Thoracic aorta (tissue), 2 donors: ENCODE results near the gene VASP. TPM values are rescaled to one million over a fixed set of nuclear protein-coding genes. Genes with fewer than 3 reads are reported as not detected.

Experiments used
- ATAC-seq: fragments of 150-250 bp; one replicate; pipeline ENCODE4 v1.8.0; 2017; ENCODE audit warnings: low read depth; ENCODE audit not compliant: insufficient number of reproducible peaks, low FRiP score
- DNase-seq: peaks from one replicate; pipeline ENCODE4 v3.0.0-alpha.2; 2020; ENCODE audit warnings: low spot score
- H3K27ac ChIP-seq, 2 donors: fragments of 200-600 bp; sonication (generic); 1 replicate in 1 of 2; 2 replicates in 1 of 2; pipeline ENCODE4 v1.5.1; 2016; ENCODE audit warnings: mild to moderate bottlenecking in 2 of 2, moderate library complexity in 2 of 2
- H3K27me3 ChIP-seq: fragments of 200-600 bp; sonication (generic); replicated peaks from 2 replicates; pipeline ENCODE4 v1.6.0; 2016; ENCODE audit warnings: mild to moderate bottlenecking; ENCODE audit not compliant: insufficient read depth
- H3K36me3 ChIP-seq: fragments of 200-600 bp; sonication (generic); one replicate; pipeline ENCODE4 v1.5.1; 2016
- H3K4me1 ChIP-seq, 2 donors: fragments of 200-600 bp; sonication (generic); 1 replicate in 1 of 2; 2 replicates in 1 of 2; pipeline versions ENCODE4 v1.5.1 to v1.6.0; 2016; ENCODE audit warnings: low read depth in 2 of 2, mild to moderate bottlenecking in 1 of 2; ENCODE audit not compliant: control insufficient read depth in 1 of 2
- H3K4me3 ChIP-seq: fragments of 200-600 bp; sonication (generic); 2 replicates; pipeline ENCODE4 v1.5.1; 2016; ENCODE audit warnings: mild to moderate bottlenecking
- H3K9me3 ChIP-seq: fragments of 200-600 bp; sonication (generic); 2 replicates; pipeline ENCODE4 v1.5.1; 2016
- total RNA-seq, 2 donors: library from RNA; depleted of rRNA; stranded (reverse); fragments of >200 nt; gene quantifications; one replicate each; pipeline versions ENCODE4 v1.1.0 to v1.2.3, GENCODE V29; 2016
- TF ChIP-seq, protein P1 (sequence below): fragments of 200-600 bp; sonication (generic); IDR thresholded peaks from one replicate; pipeline ENCODE4 v1.5.1; 2019; ENCODE audit warnings: antibody characterized with exemption

Gene VASP
- total RNA-seq: 100 to 1,000 TPM; 208 to 287 TPM

DNA sequence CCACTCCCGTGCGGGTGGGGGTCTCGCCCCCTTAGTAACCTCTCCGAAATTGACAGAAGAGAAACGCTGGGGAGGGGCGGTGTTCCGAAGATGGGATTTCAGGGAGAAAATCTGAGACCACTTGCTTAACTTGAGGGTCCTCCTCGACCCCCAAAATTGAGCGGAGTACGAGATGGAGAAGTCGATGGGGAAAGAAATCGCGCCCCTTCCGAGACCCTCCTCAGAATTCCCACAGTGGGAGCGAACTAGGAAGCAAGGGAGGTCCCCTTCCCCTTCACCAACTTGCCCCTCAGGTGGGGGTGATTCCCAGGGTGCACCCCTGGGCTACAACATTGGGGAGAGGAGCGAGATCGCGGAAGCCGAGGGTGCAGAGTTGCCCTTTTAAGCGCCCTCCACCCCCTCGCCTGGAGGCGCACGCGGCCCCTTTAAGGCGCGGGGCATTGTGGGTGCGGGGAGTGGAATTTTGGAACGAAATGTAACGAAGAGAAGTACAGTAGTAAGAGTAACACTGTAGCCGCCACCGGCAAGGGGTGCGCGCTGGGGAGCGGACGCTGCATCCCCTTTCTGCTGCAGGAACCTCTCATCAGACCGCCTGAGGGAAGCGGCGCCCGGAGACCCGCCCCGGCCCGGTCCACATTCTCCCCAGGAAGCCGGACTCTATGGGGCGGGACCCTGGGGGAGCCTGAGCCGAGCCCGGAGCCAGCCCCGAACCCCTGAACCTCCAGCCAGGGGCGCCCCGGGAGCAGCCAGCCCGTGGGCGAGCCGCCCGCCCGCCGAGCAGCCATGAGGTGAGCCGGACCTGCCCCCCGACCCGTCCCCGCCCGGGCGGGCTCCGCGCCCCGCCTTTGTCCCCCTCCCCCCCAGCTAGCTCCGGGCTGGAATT is at the start of gene VASP:
Gene VASP (plus strand): TSS at position 491 of the 883 bp plus-strand sequence. CDS start 293 bp downstream, at position 784.
- Histone ChIP-seq H3K4me1 (peaks cover 4 to 35% of the 10 kb centered on the region in 2 donors), H3K4me3 (peak within 1 kb of the TSS; percentile 95), H3K27ac (peak within 1 kb of the TSS; percentile 96 to 99), H3K27me3 (no peaks in the 10 kb centered on the region), H3K9me3 (no peaks in the 10 kb centered on the region), H3K36me3 (no peaks in the 10 kb centered on the region)
- DNase-seq (peak; percentile 47), ATAC-seq (no peak)
- TF ChIP-seq, protein P1, sequence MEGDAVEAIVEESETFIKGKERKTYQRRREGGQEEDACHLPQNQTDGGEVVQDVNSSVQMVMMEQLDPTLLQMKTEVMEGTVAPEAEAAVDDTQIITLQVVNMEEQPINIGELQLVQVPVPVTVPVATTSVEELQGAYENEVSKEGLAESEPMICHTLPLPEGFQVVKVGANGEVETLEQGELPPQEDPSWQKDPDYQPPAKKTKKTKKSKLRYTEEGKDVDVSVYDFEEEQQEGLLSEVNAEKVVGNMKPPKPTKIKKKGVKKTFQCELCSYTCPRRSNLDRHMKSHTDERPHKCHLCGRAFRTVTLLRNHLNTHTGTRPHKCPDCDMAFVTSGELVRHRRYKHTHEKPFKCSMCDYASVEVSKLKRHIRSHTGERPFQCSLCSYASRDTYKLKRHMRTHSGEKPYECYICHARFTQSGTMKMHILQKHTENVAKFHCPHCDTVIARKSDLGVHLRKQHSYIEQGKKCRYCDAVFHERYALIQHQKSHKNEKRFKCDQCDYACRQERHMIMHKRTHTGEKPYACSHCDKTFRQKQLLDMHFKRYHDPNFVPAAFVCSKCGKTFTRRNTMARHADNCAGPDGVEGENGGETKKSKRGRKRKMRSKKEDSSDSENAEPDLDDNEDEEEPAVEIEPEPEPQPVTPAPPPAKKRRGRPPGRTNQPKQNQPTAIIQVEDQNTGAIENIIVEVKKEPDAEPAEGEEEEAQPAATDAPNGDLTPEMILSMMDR: no peak

GRCh38 chr19:45457776-45458175 is 49.5 kb upstream of the VASP start:
- Histone ChIP-seq H3K36me3 (no peaks in the 10 kb centered on the region), H3K27ac (no peak overlapping the region), H3K9me3 (no peaks in the 10 kb centered on the region), H3K27me3 (no peaks in the 10 kb centered on the region), H3K4me1 (peaks cover 25 to 31% of the 10 kb centered on the region in 2 donors), H3K4me3 (no peak overlapping the region)
- DNase-seq: no peak
- TF ChIP-seq, protein P1: no peak
- no peak for ATAC-seq

DNA sequence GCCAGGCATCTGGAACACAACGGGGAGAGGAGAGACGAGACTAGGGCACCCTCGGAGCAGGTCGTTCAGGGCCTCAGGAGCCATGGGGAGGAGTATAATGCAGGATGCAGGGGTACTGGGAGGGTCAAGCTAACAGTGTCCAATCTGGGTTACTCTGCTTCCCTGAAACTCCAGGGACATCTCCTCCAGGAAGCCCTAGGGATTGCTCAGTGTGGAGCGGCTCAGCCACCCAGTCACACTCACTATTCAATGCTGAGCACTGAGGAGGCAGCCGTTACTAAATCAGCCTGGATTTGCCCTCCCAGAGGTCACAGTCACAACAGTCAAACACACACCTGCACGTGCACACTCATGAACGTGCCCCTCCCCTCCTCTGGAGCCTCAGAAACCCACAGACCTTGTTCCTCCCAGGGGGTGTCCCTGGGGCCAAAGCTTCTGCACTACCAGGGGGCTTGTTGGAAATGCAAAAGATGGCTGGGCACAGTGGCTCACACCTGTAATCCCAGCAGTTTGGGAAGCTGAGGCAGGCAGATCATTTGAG is 46.4 kb upstream of the VASP start:
- H3K27me3 ChIP-seq: no peaks in the 10 kb centered on the region
- no peak for DNase-seq
- H3K36me3 ChIP-seq: no peaks in the 10 kb centered on the region
- H3K9me3 ChIP-seq: no peaks in the 10 kb centered on the region
- H3K4me1 ChIP-seq: peaks cover 7% of the 10 kb centered on the region in 2 donors
- no peak for ATAC-seq
- H3K27ac ChIP-seq: no peak overlapping the region
- TF ChIP-seq, protein P1: no peak
- no peak overlapping the region for H3K4me3 ChIP-seq

GRCh38 chr19:45462174-45462573 is 45.1 kb upstream of the VASP start:
- Histone ChIP-seq H3K27ac (no peak overlapping the region), H3K4me1 (peaks cover 3% of the 10 kb centered on the region in 2 donors), H3K27me3 (no peaks in the 10 kb centered on the region), H3K9me3 (no peaks in the 10 kb centered on the region), H3K4me3 (no peak overlapping the region), H3K36me3 (no peaks in the 10 kb centered on the region)
- TF ChIP-seq, protein P1: no peak
- no peak for ATAC-seq
- no peak for DNase-seq

DNA sequence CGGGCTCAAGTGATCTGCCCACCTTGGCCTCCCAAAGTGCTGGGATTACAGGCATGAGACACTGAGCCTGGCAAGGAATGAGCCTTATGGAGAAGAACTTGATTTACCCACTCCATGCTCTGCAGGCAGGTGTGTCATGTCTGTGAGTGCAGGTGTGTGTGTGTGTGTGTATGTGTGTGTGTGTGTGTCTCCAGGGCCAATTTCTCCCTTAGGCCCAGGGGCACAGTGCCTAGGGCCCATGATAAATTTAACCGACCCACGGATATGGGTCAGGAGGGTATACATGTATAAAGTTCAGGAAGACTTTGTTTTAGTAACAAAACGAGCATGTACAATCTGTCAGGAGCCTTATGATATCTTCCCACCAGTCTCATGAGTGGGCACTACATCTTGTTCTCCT is 44.0 kb upstream of the VASP start:
- ATAC-seq (no peak), DNase-seq (no peak)
- no peaks in the 10 kb centered on the region for H3K27me3 ChIP-seq
- TF ChIP-seq, protein P1: no peak
- peaks cover 4 to 9% of the 10 kb centered on the region in 2 donors for H3K4me1 ChIP-seq
- no peak overlapping the region for H3K27ac ChIP-seq
- H3K36me3 ChIP-seq: no peaks in the 10 kb centered on the region
- no peaks in the 10 kb centered on the region for H3K9me3 ChIP-seq
- H3K4me3 ChIP-seq: no peak overlapping the region
